Measurements from ENCODE around the gene ADARB2. TPM values are rescaled to one million over a fixed set of nuclear protein-coding genes. Genes with fewer than 3 reads are reported as not detected.

ADARB2 gene
- total RNA-seq, 1 donor from 2014 or later, result 1.8 TPM

DNA sequence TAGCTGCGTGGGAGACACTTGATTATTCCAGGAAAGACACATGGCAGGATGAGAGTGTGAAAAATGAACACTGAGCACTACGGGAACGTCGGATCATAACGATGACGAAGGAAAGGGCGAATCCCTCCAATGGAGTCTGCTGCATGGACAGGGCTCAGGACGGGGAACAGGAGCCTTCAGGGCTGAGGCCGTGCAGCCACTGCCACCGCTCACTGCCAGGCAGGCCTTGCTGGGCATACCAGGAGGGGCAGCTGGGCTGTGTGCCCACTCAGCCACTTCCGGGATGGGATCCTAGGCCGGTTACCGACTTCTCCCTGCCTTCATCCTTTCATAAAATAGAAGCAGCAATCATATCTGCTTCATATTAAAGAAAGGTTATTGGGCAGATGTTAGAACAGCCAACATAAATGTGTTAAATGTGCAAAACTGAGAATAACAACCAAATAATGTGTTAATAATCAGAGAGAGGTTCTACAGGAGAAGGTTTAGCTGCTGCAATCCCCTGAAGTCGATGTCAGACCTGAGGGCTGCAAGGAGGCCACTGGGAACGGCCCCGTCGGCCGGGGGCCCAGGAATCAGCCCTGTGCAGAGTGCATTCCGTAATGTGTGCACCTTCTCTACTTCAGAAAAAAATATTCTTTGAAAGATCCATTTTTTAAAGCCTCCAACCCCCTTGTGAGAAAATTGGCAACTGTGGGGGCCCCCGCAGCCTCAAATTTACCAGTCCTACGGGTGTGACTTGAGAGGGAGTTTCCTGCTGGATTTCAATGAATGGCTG, 63.6 kb downstream of the ADARB2 start:
- no peaks in the 10 kb centered on the region for H3K4me1 Mint-ChIP-seq
- no peaks in the 10 kb centered on the region for H3K27me3 Mint-ChIP-seq (ENCODE audit: low read depth)
- TF ChIP-seq, protein P1, sequence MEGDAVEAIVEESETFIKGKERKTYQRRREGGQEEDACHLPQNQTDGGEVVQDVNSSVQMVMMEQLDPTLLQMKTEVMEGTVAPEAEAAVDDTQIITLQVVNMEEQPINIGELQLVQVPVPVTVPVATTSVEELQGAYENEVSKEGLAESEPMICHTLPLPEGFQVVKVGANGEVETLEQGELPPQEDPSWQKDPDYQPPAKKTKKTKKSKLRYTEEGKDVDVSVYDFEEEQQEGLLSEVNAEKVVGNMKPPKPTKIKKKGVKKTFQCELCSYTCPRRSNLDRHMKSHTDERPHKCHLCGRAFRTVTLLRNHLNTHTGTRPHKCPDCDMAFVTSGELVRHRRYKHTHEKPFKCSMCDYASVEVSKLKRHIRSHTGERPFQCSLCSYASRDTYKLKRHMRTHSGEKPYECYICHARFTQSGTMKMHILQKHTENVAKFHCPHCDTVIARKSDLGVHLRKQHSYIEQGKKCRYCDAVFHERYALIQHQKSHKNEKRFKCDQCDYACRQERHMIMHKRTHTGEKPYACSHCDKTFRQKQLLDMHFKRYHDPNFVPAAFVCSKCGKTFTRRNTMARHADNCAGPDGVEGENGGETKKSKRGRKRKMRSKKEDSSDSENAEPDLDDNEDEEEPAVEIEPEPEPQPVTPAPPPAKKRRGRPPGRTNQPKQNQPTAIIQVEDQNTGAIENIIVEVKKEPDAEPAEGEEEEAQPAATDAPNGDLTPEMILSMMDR (conservative IDR thresholded peaks at IDR 0.05), result no peak
- H3K9me3 Mint-ChIP-seq, result no peaks in the 10 kb centered on the region
- no peaks in the 10 kb centered on the region for H3K36me3 Mint-ChIP-seq (ENCODE audit: low read depth)
- H3K27ac Mint-ChIP-seq (ENCODE audit: unreplicated experiment), result no peak overlapping the region
- no peak overlapping the region for H3K4me3 Mint-ChIP-seq
- no peak for DNase-seq (ENCODE audit: low read depth, low spot score)

DNA sequence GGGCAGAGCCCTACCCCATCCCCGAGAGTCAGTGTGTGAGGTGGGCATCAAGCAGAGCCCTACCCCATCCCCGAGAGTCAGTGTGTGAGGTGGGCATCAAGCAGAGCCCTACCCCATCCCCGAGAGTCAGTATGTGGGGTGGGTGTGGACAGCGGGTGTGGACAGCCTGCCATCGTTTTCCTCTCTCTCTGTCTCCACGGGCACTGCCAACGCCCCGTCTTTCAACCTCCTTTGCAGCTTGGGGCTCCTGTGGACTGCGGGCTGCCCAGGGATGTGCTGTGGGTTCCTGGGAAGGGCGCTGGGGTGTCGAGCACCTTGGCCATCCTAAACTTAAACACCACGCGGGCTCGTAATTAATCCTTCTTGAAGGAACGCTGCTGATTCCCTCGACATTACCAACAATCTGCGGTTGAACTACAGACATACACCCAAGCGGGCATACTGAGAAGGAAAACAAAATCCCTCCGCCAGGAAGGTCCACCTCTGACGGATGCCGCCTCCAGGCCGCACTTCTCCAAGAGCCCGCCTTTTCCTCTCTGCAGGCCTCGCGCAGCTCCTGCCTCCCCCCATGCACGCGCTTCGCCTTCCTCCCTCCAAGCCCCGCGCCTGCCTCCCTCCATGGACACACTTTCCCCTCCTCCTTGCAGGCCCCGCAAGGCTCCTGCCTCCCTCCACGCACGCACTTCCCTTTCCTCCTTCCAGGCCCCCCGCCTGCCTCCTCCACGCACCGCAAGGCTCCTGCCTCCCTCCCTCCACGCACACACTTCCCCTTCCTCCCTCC, 65.1 kb downstream of the ADARB2 start:
- H3K27me3 Mint-ChIP-seq (ENCODE audit: low read depth), result no peaks in the 10 kb centered on the region
- no peaks in the 10 kb centered on the region for H3K9me3 Mint-ChIP-seq
- no peak for DNase-seq (ENCODE audit: low read depth, low spot score)
- no peak overlapping the region for H3K27ac Mint-ChIP-seq (ENCODE audit: unreplicated experiment)
- TF ChIP-seq, protein P1 (conservative IDR thresholded peaks at IDR 0.05), result no peak
- H3K36me3 Mint-ChIP-seq (ENCODE audit: low read depth), result no peaks in the 10 kb centered on the region
- H3K4me1 Mint-ChIP-seq, result peaks cover 3% of the 10 kb centered on the region
- no peak overlapping the region for H3K4me3 Mint-ChIP-seq

DNA sequence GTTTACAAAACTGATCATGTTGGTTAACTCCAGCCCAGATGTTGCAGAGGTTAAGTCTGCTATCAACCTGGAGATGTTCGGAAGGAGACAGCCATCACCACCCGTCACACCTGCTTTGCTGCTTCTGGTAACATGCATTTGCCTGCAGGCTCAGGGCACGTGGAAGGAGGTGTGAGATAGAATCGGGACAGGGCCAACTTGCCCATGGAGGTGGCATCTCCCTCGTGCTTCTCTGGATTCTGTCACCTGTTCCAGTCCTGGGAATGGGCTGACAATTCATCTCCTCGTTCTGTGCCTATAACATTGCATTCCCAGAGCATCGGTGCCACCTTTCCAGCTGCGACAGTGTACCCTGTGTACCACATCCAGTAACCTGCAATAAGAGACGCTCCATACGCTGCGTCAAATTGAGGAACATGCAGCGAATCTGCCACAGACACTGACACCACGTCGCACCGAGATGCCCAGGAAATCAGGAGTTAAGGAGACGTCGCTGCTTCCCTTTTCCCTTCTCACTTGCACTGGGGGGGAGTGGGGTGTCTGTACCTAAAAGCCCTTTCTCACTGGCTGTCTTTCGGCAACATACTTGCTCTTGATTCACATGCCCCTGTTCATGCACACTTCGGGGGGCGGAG, 65.8 kb downstream of the ADARB2 start:
- TF ChIP-seq, protein P1 (conservative IDR thresholded peaks at IDR 0.05), result no peak
- H3K4me3 Mint-ChIP-seq, result no peak overlapping the region
- no peaks in the 10 kb centered on the region for H3K9me3 Mint-ChIP-seq
- no peaks in the 10 kb centered on the region for H3K27me3 Mint-ChIP-seq (ENCODE audit: low read depth)
- DNase-seq (ENCODE audit: low read depth, low spot score), result no peak
- H3K36me3 Mint-ChIP-seq (ENCODE audit: low read depth), result no peaks in the 10 kb centered on the region
- H3K27ac Mint-ChIP-seq (ENCODE audit: unreplicated experiment), result no peak overlapping the region
- H3K4me1 Mint-ChIP-seq, result peaks cover 3% of the 10 kb centered on the region

DNA sequence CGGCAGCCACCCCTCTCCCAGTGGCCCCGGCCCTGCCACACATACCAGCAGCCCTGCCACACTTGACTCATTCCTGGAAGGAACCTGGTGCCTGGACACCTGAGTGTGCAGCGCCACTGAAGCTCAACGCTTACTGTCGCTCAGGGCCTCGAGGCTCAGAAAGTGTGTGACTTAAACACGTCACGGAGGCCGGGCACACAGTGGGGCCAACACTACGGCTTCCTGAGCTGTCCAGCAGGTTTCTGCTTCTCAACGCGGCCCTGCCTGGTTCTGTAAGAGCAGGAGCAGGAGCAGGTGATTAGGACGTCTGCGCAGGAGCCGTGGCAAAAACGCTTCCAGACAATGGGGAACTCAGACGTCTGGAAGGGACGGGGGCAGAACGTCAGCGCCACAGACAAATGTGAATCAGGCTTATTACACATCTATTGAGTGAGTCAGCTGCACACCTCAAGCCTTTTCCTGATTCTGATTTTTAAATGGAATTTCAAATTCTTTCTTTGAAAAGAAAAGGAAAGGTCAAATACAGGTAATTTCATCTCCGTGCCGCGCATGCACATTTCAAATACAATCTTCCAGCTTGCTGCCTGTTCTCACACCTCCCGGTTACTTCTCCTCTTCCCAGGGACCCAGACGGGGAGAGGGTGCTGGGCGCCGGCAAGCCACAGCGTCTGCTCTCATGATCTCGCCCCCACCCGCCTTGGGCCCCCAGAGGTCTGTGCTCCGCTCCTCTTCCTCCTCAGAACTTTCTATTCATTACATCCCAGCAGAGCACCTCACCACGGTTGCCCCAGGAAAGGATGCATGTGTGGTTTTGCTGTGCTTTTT, 66.6 kb downstream of the ADARB2 start:
- TF ChIP-seq, protein P1 (conservative IDR thresholded peaks at IDR 0.05), result no peak
- Mint-ChIP-seq H3K9me3 (no peaks in the 10 kb centered on the region), H3K4me3 (no peak overlapping the region), H3K27ac (ENCODE audit: unreplicated experiment) (no peak overlapping the region), H3K36me3 (ENCODE audit: low read depth) (no peaks in the 10 kb centered on the region), H3K27me3 (ENCODE audit: low read depth) (no peaks in the 10 kb centered on the region), H3K4me1 (peaks cover 3% of the 10 kb centered on the region)
- no peak for DNase-seq (ENCODE audit: low read depth, low spot score)

DNA sequence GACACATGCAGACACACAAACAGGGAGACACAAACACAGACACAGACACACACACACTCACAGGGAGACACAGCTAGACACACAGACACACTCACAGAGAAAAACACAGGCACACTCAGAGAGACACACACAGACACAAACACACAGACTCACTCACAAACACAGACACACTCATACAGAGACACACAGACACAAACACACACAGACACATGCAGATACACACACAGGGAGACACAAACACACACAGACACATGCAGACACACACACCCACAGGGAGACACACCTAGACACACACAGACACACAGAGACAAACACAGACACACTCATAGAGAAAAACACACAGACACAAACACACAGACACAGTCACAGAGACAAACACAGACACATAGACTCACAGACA, 67.9 kb downstream of the ADARB2 start:
- Mint-ChIP-seq H3K4me1 (peaks cover 9% of the 10 kb centered on the region), H3K27ac (ENCODE audit: unreplicated experiment) (no peak overlapping the region), H3K4me3 (no peak overlapping the region), H3K36me3 (ENCODE audit: low read depth) (no peaks in the 10 kb centered on the region), H3K9me3 (no peaks in the 10 kb centered on the region), H3K27me3 (ENCODE audit: low read depth) (no peaks in the 10 kb centered on the region)
- TF ChIP-seq, protein P1 (conservative IDR thresholded peaks at IDR 0.05), result no peak
- DNase-seq (ENCODE audit: low read depth, low spot score), result no peak
